Gastroesophageal sphincter (tissue), 3 donors: ENCODE data around the gene NFATC3.

ENCODE experiments used
- EP300 ChIP-seq: sonication (generic); formaldehyde crosslinking; IDR thresholded peaks from one replicate; pipeline ENCODE4 v1.6.1; 2017; ENCODE audit warnings: antibody characterized with exemption, mild to moderate bottlenecking
- POLR2A ChIP-seq, 2 donors: fragments of 450-650 bp; IDR thresholded peaks; one replicate each; pipeline ENCODE4 v1.6.1; 2017; ENCODE audit warnings: antibody characterized with exemption in 2 of 2, mild to moderate bottlenecking in 2 of 2, moderate library complexity in 1 of 2
- POLR2AphosphoS5 ChIP-seq: sonication (generic); formaldehyde crosslinking; IDR thresholded peaks from one replicate; pipeline ENCODE4 v1.6.1; 2017; ENCODE audit warnings: antibody characterized with exemption
- TF ChIP-seq, protein P1 (sequence below), 4 experiments: fragments of 200-600 bp in 2 of 4; fragments of 450-650 bp in 2 of 4; sonication (generic) in 1 of 4; IDR thresholded peaks; one replicate each; pipeline ENCODE4 v1.5.1; 2017 to 2019; ENCODE audit warnings: antibody characterized with exemption in 4 of 4, mild to moderate bottlenecking in 2 of 4, moderate library complexity in 2 of 4

DNA sequence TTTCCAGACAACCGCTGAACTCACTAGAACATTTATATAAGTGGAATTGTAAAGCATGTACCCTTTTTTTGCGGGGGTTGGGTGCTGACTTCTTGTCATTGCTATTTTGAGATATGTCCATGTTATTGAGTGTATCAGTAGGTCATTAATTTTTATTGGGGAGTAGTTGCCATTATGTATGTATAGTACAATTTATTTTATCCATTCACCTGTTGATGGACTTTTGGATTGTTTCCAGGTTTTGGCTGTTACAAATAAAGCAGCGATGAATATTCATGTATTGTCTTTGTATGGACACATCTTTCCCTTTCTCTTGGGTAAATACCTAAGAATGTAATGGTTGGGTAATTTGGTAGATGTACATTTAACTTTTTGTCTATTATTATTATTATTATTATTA, 12.7 kb downstream of the NFATC3 start:
- TF ChIP-seq, protein P1, sequence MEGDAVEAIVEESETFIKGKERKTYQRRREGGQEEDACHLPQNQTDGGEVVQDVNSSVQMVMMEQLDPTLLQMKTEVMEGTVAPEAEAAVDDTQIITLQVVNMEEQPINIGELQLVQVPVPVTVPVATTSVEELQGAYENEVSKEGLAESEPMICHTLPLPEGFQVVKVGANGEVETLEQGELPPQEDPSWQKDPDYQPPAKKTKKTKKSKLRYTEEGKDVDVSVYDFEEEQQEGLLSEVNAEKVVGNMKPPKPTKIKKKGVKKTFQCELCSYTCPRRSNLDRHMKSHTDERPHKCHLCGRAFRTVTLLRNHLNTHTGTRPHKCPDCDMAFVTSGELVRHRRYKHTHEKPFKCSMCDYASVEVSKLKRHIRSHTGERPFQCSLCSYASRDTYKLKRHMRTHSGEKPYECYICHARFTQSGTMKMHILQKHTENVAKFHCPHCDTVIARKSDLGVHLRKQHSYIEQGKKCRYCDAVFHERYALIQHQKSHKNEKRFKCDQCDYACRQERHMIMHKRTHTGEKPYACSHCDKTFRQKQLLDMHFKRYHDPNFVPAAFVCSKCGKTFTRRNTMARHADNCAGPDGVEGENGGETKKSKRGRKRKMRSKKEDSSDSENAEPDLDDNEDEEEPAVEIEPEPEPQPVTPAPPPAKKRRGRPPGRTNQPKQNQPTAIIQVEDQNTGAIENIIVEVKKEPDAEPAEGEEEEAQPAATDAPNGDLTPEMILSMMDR (IDR thresholded peaks at IDR 0.05): no peak
- no peak for TF ChIP-seq POLR2A (IDR thresholded peaks at IDR 0.05)
- no peak for TF ChIP-seq EP300
- no peak for TF ChIP-seq POLR2AphosphoS5
